Measurements from ENCODE around the gene BRD7. TPM values are rescaled to one million over a fixed set of nuclear protein-coding genes. Genes with fewer than 3 reads are reported as not detected.

Gene BRD7
- total RNA-seq, 1 experiment from 2014 or later = 81.6 TPM

- H3K36me3 ChIP-seq = no peaks in the 10 kb centered on the region
- H3K27me3 ChIP-seq = no peaks in the 10 kb centered on the region
- no peaks in the 10 kb centered on the region for H3K4me1 ChIP-seq
- no peak overlapping the region for H3K27ac ChIP-seq
- no peak for DNase-seq
- H3K9me3 ChIP-seq (replicated peaks) = no peaks in the 10 kb centered on the region
- H3K4me3 ChIP-seq = no peak overlapping the region
Measured at GRCh38 chr16:50303041-50303604, 65.7 kb downstream of the BRD7 start.

GRCh38 chr16:50302472-50303005, 66.2 kb downstream of the BRD7 start:
- DNase-seq = no peak
- Histone ChIP-seq H3K4me3 (no peak overlapping the region), H3K4me1 (no peaks in the 10 kb centered on the region), H3K27me3 (no peaks in the 10 kb centered on the region), H3K36me3 (no peaks in the 10 kb centered on the region), H3K9me3 (replicated peaks) (no peaks in the 10 kb centered on the region), H3K27ac (no peak overlapping the region)

- Histone ChIP-seq H3K4me1 (no peaks in the 10 kb centered on the region), H3K36me3 (no peaks in the 10 kb centered on the region)
- no peak for DNase-seq
Measured at GRCh38 chr16:50301626-50302471, 66.9 kb downstream of the BRD7 start.

GRCh38 chr16:50300942-50301625, 67.7 kb downstream of the BRD7 start:
- H3K27ac ChIP-seq = no peak overlapping the region
- H3K4me1 ChIP-seq = no peaks in the 10 kb centered on the region
- H3K27me3 ChIP-seq = no peaks in the 10 kb centered on the region
- no peak overlapping the region for H3K4me3 ChIP-seq
- no peaks in the 10 kb centered on the region for H3K36me3 ChIP-seq
- no peak for DNase-seq
- no peaks in the 10 kb centered on the region for H3K9me3 ChIP-seq (replicated peaks)

More at GRCh38 chr16:50301626-50302471, 66.9 kb downstream of the BRD7 start:
- no peaks in the 10 kb centered on the region for H3K27me3 ChIP-seq
- H3K9me3 ChIP-seq (replicated peaks) = no peaks in the 10 kb centered on the region
- H3K4me3 ChIP-seq = no peak overlapping the region
- H3K27ac ChIP-seq = no peak overlapping the region

GRCh38 chr16:50299508-50300105, 69.2 kb downstream of the BRD7 start:
- H3K36me3 ChIP-seq = no peaks in the 10 kb centered on the region
- no peak overlapping the region for H3K4me3 ChIP-seq
- no peaks in the 10 kb centered on the region for H3K4me1 ChIP-seq
- H3K27ac ChIP-seq = no peak overlapping the region
- DNase-seq = no peak
- H3K27me3 ChIP-seq = no peaks in the 10 kb centered on the region
- H3K9me3 ChIP-seq (replicated peaks) = no peaks in the 10 kb centered on the region

- no peak for DNase-seq
- Histone ChIP-seq H3K27ac (no peak overlapping the region), H3K9me3 (replicated peaks) (no peaks in the 10 kb centered on the region), H3K4me3 (no peak overlapping the region), H3K36me3 (no peaks in the 10 kb centered on the region; the same call in 1 of the 2 replicates), H3K27me3 (no peaks in the 10 kb centered on the region), H3K4me1 (no peaks in the 10 kb centered on the region)
Measured at GRCh38 chr16:50298591-50299507, 69.9 kb downstream of the BRD7 start.

- Histone ChIP-seq H3K36me3 (no peaks in the 10 kb centered on the region; the same call in 1 of the 2 replicates), H3K4me1 (no peaks in the 10 kb centered on the region), H3K4me3 (no peak overlapping the region), H3K9me3 (replicated peaks) (no peaks in the 10 kb centered on the region), H3K27me3 (no peaks in the 10 kb centered on the region), H3K27ac (no peak overlapping the region)
- DNase-seq = no peak
Measured at GRCh38 chr16:50298075-50298460, 70.7 kb downstream of the BRD7 start.

GRCh38 chr16:50297301-50298074, 71.3 kb downstream of the BRD7 start:
- Histone ChIP-seq H3K4me1 (no peaks in the 10 kb centered on the region), H3K4me3 (no peak overlapping the region), H3K27ac (no peak overlapping the region), H3K36me3 (no peaks in the 10 kb centered on the region; the same call in 1 of the 2 replicates), H3K27me3 (no peaks in the 10 kb centered on the region), H3K9me3 (replicated peaks) (no peaks in the 10 kb centered on the region)
- peak; percentile 46 to 59 for DNase-seq

- no peaks in the 10 kb centered on the region for H3K27me3 ChIP-seq
- no peak for DNase-seq
- H3K27ac ChIP-seq = no peak overlapping the region
- H3K4me1 ChIP-seq = no peaks in the 10 kb centered on the region
- H3K9me3 ChIP-seq (replicated peaks) = no peaks in the 10 kb centered on the region
- no peak overlapping the region for H3K4me3 ChIP-seq
- no peaks in the 10 kb centered on the region; the same call in 1 of the 2 replicates for H3K36me3 ChIP-seq
Measured at GRCh38 chr16:50296807-50297206, 72.0 kb downstream of the BRD7 start.

- no peaks in the 10 kb centered on the region for H3K27me3 ChIP-seq
- H3K4me3 ChIP-seq = no peak overlapping the region
- H3K4me1 ChIP-seq = no peaks in the 10 kb centered on the region
- H3K9me3 ChIP-seq (replicated peaks) = no peaks in the 10 kb centered on the region
- no peak for DNase-seq
- no peak overlapping the region for H3K27ac ChIP-seq
- H3K36me3 ChIP-seq = no peaks in the 10 kb centered on the region; the same call in 1 of the 2 replicates
Measured at GRCh38 chr16:50295541-50296132, 73.2 kb downstream of the BRD7 start.

- Histone ChIP-seq H3K4me3 (no peak overlapping the region), H3K9me3 (replicated peaks) (no peaks in the 10 kb centered on the region), H3K27ac (no peak overlapping the region), H3K27me3 (no peaks in the 10 kb centered on the region), H3K4me1 (no peaks in the 10 kb centered on the region), H3K36me3 (no peaks in the 10 kb centered on the region; the same call in 1 of the 2 replicates)
- DNase-seq = no peak
Measured at GRCh38 chr16:50294955-50295354, 73.8 kb downstream of the BRD7 start.

- Histone ChIP-seq H3K27ac (no peak overlapping the region), H3K9me3 (replicated peaks) (no peaks in the 10 kb centered on the region), H3K4me3 (no peak overlapping the region), H3K27me3 (no peaks in the 10 kb centered on the region), H3K4me1 (no peaks in the 10 kb centered on the region), H3K36me3 (no peaks in the 10 kb centered on the region; the same call in 1 of the 2 replicates)
- no peak for DNase-seq
Measured at GRCh38 chr16:50293994-50294855, 74.6 kb downstream of the BRD7 start.
